CD4-positive, alpha-beta T cell treated with Interleukin-21 for 1 hour (primary cell): ENCODE measurements around the gene MSX1.

Experiments used
- DNase-seq: peaks from one replicate; pipeline ENCODE4 v3.0.0-alpha.2; 2020

MSX1 gene

DNA sequence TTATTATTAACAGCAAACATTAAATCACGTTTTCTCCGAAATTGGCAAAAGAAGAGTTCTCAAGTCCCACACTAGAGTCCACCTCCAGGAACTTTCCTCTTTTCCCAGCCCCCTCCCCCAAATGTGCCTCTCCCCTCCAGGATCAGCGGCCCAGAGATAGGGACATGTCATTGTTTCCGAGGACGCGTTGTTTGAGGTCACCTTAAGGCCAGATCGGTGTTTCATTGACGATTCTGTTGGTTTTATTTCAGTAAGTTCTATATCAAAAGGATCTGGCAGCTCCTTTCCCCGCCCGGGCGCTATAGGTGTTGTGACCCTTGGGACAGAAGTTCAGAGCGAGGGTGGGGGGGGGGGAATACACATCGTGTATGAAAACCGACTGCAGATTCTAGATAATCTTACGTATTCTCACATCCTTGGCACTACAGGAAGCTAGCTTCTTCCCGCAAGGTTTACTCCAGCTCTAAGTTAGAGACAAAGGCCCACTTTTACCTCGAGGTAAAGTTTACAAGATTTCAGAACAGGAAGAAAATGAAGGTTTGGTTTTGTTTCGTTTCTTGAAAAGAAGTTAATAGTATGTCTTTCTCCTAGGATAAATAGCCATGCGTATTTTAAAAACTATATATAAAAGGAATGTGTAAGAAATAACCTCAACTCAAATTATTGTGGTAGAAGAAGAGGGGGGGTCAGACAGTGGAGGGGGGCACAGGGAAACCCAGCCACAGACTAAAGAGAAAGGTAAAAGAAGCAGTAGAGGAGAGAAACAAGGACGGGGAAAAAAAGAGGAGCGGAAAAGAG lies 739 bp upstream of the MSX1 start:
- DNase-seq = no peak

DNA sequence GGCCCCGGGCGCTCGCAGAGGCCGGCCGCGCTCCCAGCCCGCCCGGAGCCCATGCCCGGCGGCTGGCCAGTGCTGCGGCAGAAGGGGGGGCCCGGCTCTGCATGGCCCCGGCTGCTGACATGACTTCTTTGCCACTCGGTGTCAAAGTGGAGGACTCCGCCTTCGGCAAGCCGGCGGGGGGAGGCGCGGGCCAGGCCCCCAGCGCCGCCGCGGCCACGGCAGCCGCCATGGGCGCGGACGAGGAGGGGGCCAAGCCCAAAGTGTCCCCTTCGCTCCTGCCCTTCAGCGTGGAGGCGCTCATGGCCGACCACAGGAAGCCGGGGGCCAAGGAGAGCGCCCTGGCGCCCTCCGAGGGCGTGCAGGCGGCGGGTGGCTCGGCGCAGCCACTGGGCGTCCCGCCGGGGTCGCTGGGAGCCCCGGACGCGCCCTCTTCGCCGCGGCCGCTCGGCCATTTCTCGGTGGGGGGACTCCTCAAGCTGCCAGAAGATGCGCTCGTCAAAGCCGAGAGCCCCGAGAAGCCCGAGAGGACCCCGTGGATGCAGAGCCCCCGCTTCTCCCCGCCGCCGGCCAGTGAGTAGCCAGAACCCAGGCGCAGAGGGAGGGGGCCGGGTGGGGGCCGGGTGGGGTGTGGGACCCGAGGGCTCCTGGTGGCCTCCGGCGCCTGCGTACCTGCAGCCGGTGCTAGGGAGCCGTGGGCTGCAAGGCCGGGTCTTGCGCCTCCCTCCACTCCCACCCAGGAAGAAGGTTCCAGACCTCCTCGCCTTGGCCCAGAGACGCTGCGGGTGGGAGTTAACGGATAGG lies 534 bp downstream of the MSX1 start:
- no peak for DNase-seq

- DNase-seq = no peak
These were observed 1.3 kb downstream of the MSX1 start for GRCh38 chr4:4860600-4861389.

GRCh38 chr4:4861390-4862018 lies 2.0 kb downstream of the MSX1 start:
- no peak for DNase-seq

GRCh38 chr4:4862071-4862551 lies 2.6 kb downstream of the MSX1 start:
- no peak for DNase-seq

DNA sequence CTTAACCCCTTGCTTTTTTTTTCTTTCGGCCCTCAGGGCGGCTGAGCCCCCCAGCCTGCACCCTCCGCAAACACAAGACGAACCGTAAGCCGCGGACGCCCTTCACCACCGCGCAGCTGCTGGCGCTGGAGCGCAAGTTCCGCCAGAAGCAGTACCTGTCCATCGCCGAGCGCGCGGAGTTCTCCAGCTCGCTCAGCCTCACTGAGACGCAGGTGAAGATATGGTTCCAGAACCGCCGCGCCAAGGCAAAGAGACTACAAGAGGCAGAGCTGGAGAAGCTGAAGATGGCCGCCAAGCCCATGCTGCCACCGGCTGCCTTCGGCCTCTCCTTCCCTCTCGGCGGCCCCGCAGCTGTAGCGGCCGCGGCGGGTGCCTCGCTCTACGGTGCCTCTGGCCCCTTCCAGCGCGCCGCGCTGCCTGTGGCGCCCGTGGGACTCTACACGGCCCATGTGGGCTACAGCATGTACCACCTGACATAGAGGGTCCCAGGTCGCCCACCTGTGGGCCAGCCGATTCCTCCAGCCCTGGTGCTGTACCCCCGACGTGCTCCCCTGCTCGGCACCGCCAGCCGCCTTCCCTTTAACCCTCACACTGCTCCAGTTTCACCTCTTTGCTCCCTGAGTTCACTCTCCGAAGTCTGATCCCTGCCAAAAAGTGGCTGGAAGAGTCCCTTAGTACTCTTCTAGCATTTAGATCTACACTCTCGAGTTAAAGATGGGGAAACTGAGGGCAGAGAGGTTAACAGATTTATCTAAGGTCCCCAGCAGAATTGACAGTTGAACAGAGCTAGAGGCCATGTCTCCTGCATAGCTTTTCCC lies 3.4 kb downstream of the MSX1 start:
- no peak for DNase-seq

DNA sequence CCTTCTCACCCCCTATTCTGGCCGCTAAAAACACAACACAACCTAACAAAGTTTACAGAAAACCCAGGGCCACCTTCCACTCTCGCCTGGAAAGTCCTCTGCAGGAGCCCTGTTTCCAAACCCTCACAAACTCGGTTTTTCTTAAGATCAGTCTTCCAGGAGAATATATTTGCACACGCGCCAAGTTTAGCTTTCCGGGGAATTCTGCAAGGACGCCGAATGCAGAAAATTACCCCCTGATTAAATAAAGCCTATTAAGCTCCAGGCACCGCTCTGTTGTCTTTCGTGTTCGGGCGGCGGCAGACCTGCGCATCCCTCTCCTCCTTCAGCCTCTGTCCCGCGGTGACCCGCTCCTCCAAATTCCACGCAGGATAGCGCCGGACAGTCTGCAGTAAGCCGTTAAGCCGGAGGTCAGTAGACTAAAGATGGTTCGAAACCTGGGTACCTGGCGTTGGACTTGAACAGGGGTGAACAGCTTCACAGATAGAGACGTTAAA lies 5.0 kb downstream of the MSX1 start:
- no peak for DNase-seq

- no peak for DNase-seq
These were observed 5.7 kb downstream of the MSX1 start for GRCh38 chr4:4864940-4865704.

- DNase-seq = no peak
These were observed 6.2 kb downstream of the MSX1 start for GRCh38 chr4:4865705-4866123.

DNA sequence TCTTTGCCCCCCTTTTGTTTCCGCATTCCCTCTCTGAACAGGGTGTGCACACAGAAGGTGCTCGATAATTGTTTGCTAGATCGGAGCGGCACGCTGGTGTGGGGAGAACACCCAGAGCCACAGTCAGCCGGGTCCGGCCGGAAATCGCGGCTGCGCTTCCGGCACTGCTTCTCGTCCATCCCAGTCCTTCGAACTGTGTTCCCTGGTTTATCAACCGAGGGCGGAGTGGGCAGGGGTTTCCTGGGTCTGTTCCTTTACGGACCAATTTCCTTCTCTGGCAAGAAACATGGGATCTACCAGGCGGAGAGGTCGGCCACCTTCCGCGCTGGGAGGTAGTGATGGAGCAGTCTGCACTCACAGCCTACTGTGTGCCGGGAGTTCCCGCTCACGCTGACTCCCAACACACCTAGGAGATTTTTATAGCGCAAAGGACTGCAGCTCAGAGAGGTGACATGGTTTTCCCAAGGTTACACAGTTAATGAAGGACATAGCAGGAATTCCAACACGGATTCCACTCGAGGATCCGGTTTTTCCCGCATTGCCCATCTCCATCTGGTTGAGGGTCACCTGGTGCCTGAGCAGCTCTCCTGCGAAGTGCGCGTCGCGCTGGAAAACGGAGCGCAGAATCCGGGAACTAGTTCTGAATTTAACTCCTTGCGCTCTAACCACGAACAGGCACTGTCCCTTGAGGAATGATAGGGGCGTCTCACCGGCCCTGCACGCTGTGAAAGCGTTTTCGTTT lies 6.8 kb downstream of the MSX1 start:
- DNase-seq = no peak

DNA sequence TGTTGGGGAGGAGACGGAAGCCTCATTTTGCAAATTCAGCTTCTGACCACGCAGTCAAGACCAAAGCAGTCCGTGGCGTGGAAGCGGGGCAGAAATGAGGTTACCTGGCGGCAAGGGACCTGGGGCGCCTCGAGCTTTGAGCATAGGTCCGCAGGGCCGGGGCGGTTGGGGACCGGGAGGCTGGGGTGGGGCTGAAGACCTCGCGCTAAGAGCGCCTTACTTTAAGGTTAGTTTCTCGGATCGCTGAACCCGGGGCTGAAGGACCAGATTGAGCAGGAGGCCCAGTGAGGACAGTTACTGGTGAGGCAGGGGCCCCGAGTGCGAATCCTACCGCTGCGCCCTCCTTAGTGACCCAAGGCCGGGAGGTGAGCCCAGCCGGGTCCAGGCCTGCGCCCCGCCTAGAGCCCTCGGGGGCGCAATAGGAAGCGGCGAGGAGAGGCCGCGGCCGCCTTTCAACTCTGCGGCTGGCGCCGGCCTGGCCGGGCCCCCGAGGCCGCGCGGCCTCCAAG lies 7.5 kb downstream of the MSX1 start:
- DNase-seq = no peak

GRCh38 chr4:4867375-4868039 lies 8.0 kb downstream of the MSX1 start:
- no peak for DNase-seq

- DNase-seq = no peak
These were observed 8.7 kb downstream of the MSX1 start for GRCh38 chr4:4868040-4868757.

GRCh38 chr4:4868758-4869723 lies 9.6 kb downstream of the MSX1 start:
- DNase-seq = no peak

GRCh38 chr4:4869731-4870571 lies 10.5 kb downstream of the MSX1 start:
- no peak for DNase-seq

DNA sequence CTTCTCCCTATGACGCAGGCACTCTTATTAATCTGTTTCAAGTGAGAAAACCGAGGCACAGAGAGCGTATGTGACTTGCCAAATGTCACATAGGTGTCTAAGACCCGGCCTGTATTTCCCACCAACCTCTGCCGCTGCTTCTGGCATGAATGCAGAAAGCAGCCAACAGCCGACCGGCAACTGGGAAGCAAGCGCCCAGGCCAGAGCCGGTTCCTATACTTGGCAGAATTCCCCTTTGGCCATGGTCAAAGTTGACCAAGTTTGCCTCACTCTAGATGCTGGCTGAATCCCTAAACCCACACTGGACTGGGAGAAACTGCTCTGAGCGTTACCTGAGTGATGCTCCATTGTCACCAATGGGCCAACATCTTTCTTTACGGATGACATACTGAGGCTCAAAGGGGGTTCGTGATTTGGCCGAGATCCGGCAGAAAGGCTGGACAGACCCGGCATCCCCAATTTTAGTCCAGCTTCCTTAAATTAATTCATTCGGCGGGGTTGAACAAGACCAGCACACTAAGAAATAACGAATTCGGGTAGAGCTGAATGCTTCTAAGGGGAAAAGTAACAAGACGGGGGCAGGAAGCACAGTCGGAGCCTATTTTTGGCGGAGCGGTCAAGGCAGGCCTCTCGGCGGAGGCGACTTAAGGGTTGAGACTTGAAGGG lies 11.2 kb downstream of the MSX1 start:
- no peak for DNase-seq
